ENCODE results near the gene ZC3HAV1.
"Not testable (repeated sequence)": the region's sequence is repeated elsewhere in the genome, so short reads cannot be mapped to it uniquely, and the experiment has no call there.

The ZC3HAV1 gene

GRCh38 chr7:139109188-139109982 lies at the start of gene ZC3HAV1:
TSS of gene ZC3HAV1 (minus strand) at chr7:139109720. CDS start at chr7:139109331, 389 bp downstream.
- peak; percentile 66 to 78 for DNase-seq

- DNase-seq, result no peak
Measured at GRCh38 chr7:139153832-139154231, 44.3 kb upstream of the ZC3HAV1 start.

- DNase-seq, result no peak
Measured at GRCh38 chr7:139152149-139152548, 42.6 kb upstream of the ZC3HAV1 start.

DNA sequence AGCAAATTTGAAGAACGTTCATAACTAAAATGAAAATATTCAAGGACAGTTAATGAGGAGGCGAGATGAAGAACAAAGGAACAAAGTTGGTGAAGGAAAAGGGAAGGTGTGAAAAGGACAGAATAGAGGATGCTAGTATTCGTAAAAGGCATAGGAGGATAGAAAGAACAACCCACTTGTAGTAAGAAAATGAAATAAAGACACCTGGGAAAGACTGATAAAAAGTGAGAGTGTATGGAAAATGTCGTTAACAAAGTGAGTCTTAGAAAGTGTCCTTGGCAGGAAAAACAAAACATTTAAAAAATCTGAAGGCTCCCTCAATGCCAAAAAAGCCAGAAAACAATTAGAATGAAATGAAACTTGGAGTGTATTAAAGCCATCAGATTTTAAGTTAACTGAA lies 29.6 kb upstream of the ZC3HAV1 start:
- no peak for DNase-seq

GRCh38 chr7:139133335-139134139 lies 24.0 kb upstream of the ZC3HAV1 start:
- DNase-seq, result peak; percentile 76 to 83

DNA sequence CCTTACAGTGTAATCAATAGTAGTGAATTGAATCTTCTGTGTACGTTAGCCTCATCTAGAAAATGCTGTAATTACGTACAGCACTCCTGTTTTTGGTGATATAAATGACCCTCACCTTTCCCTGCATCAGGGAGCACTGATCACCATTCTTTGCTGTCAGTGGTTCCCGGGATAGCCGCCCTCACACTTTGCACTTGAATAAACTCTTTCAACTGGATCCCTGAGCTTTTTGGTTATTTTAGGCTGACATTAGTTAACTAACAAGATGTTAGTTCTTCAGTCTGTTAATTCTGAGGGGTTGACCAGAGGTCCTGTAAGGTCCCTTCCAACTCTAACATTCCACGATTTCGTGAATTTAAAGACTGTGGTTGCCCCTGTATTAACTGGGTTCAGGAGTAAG lies 23.4 kb upstream of the ZC3HAV1 start:
- no peak for DNase-seq

- no peak for DNase-seq
Measured at GRCh38 chr7:139131601-139132041, 22.1 kb upstream of the ZC3HAV1 start.

DNA sequence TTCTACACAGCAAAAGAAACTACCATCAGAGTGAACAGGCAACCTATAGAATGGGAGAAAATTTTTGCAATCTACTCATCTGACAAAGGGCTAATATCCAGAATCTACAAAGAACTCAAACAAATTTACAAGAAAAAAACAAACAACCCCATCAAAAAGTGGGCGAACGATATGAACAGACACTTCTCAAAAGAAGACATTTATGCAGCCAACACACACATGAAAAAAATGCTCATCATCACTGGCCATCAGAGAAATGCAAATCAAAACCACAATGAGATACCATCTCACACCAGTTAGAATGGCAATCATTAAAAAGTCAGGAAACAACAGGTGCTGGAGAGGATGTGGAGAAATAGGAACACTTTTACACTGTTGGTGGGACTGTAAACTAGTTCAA lies 20.3 kb upstream of the ZC3HAV1 start:
- DNase-seq, result not testable (repeated sequence)

GRCh38 chr7:139127648-139128047 lies 18.1 kb upstream of the ZC3HAV1 start:
- no peak for DNase-seq

- DNase-seq, result no peak
Measured at GRCh38 chr7:139125657-139126056, 16.1 kb upstream of the ZC3HAV1 start.

DNA sequence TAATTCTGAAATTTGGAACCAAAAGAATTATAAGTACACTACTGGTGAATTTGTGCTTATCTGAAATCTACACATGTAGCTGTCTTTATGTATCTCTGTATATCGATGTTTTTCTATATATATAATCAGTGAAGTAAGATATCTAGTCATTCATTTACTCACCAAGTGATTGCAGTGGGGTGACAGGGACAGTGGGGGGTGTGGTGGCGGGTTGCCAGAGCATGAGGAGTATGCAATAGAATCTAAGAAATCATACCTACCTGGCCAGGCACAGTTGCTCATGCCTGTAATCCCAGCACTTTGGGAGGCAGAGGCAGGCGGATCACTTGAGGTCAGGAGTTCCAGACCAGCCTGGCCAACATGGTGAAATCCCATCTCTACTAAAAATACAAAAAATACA lies 15.5 kb upstream of the ZC3HAV1 start:
- not testable (repeated sequence) for DNase-seq

DNA sequence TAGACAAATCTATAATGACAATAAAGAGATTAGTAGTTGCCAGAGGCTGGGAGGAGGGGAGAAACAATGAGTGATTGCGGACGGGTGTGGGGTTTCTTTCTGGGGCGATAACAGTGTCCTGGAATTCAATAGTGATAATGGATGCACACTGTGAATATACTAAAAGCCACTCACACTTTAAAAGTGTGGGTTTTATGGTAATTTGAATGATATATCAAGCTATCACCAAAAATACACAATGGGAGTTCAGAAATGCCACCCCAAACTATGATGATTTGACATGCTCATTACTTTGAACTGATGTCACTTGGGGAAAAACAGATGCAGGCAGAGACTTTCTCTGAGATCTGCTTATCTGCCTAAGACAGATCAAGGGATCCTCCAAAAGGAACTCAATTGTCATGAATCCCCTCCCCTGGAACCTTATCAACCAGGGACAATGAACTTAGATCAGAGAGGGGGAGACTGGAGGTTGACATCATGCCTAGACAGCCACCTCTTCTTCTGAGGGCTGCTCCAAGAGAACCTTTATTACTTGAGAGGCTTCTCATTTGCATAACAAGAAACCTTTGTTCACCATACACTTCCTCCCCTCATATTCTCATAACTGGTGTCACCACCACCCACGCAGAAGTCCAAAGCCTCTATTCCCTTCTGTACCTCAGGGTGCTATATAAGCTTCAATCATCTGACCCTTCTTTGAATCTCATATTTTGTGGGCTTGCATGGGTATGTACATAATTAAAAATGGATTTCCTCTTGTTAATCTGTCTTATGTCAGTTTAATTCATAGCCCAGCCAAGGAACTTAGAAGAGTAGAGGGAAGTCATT lies 14.8 kb upstream of the ZC3HAV1 start:
- DNase-seq, result no peak

GRCh38 chr7:139119486-139119849 lies 9.9 kb upstream of the ZC3HAV1 start:
- DNase-seq, result no peak

DNA sequence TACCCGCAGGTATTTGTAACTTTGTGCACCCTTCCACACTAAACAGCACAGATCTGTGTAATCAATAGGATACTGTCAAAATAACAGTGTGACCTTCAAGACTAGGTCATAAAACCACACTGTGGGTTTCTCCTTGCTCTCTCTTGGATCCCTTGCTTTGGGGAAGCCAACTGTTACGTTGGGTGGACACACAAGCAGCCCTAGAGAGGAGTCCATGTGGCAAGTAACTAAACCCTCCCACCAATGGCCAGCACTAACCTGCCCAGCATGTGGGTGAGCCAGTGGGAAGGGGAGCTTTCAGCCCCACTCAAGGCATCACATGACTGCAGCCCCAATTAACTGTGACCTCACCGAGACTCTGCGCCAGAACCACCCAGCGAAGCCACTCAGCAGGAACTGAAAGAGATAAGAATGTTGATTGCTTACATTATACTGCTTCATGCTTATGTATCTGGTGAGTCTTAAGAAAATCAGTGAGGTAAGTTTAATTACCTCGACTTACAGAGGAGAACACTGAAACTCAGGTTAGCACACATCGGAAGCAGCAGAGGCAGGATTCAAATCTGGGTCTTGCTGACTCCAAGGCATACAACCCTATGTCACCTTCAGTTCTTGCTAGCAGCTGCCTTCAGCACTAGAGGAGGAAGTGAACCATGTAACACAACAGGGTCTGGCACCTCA lies 9.4 kb upstream of the ZC3HAV1 start:
- no peak for DNase-seq

- DNase-seq, result peak in 1 of 2 experiments; percentile 32
Measured at GRCh38 chr7:139118234-139118804, 8.8 kb upstream of the ZC3HAV1 start.

- no peak for DNase-seq
Measured at GRCh38 chr7:139117599-139118233, 8.2 kb upstream of the ZC3HAV1 start.

- no peak for DNase-seq
Measured at GRCh38 chr7:139116999-139117398, 7.5 kb upstream of the ZC3HAV1 start.

DNA sequence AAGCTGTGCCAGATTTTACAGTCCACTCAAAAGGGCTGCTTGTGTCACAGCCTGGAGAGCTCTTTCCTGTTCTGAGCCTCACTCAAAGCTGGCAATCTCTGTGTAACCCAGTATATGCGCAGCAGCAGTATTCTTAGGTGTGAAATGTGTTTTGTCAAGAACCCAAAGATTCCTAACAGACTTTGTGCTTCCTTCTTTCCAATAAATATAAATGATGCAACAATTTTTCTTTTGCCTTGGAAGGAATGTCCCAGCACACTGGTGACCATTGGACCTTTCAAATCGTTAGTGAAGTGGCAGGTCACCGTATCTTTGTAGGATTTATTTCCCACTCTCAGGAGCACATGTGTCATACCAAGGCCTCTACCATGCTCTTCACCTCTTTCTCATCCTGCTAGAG lies 5.6 kb upstream of the ZC3HAV1 start:
- DNase-seq, result no peak

- DNase-seq, result no peak
Measured at GRCh38 chr7:139114585-139114984, 5.1 kb upstream of the ZC3HAV1 start.

GRCh38 chr7:139114018-139114417 lies 4.5 kb upstream of the ZC3HAV1 start:
- DNase-seq, result no peak

DNA sequence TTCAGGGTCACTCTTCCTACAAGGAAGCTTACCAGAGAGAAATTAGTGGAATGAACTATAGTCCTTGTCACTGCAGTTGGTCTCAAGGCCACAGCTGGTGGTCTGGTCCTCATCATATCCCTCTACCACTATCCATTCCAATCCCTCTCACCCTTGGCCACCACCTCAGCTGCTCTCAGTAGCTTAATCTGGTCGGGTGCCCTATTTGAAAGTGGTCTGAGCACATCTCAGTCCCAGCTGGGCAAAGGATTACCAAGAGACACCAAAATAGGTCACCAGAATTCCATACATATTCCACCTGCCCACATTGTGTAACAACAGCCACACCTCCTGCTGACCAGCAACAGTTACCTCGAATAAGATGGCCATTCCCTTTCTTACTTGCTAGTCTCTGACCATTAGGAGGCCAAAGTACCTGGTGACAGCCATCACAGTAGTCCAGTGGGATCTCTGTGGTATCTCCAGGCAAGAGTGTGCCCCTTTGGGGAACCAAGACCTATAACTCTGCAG lies 3.3 kb upstream of the ZC3HAV1 start:
- DNase-seq, result no peak
